Activated T-helper 1 cell treated with anti-CD3 and anti-CD28 coated beads, Interleukin-2, amount 50 U/mL, for 16 hours (primary cell): ENCODE data around the gene KITLG.
"Not testable (repeated sequence)": the region's sequence is repeated elsewhere in the genome, so short reads cannot be mapped to it uniquely, and the experiment has no call there.

Experiments
- DNase-seq, 2 donors: peaks; one replicate each; pipeline ENCODE4 v3.0.0-alpha.2; 2020; ENCODE audit warnings: low read depth in 1 of 2, low spot score in 1 of 2

KITLG gene, protein sequence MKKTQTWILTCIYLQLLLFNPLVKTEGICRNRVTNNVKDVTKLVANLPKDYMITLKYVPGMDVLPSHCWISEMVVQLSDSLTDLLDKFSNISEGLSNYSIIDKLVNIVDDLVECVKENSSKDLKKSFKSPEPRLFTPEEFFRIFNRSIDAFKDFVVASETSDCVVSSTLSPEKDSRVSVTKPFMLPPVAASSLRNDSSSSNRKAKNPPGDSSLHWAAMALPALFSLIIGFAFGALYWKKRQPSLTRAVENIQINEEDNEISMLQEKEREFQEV

GRCh38 chr12:88580051-88580871, at the start of gene KITLG:
Gene KITLG (minus strand): TSS chr12:88580471. CDS start chr12:88580278, 193 bp downstream.
- no peak for DNase-seq

- no peak for DNase-seq
Observed at GRCh38 chr12:88628856-88629509, 48.7 kb upstream of the KITLG start.

- DNase-seq: not testable (repeated sequence)
Observed at GRCh38 chr12:88628035-88628434, 47.8 kb upstream of the KITLG start.

GRCh38 chr12:88627501-88627900, 47.2 kb upstream of the KITLG start:
- DNase-seq: no peak

DNA sequence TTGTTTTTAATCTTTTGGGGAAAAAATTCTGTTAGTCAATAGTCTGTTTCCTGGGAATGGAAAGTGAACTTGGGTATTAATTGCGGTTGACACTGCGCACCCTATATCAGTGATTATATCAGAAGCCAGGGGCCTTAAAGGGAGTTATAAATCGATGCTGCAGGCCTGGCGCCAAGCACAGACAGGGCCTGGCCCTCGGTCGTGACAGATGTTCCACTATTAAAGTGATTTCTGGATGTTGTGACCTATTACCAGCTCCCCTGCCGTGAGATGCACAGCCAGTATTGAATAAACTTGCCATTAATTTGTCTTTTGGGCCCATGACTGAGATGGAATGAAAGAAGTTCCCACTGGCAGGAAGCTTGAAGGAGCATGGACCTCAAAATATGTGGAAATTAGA, 45.1 kb upstream of the KITLG start:
- no peak for DNase-seq

DNA sequence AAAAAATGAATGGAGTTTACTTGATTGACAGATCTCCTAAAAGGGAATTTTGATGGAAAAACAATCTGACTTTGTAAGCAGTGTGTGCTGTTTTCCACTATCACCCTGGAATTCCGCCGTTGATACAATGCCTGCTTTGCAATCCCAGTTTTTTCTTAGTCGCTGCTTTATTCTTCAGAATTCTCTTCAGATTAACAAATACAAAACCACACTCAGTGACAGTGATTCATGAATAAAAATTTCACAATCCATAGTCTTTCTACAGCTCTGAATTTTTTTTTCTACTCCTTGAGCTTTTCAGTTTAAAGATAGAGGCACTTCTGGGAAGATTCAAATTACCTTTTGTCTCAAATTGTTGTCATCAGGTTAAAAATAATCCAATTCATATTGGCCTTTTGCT, 44.6 kb upstream of the KITLG start:
- DNase-seq: no peak

DNA sequence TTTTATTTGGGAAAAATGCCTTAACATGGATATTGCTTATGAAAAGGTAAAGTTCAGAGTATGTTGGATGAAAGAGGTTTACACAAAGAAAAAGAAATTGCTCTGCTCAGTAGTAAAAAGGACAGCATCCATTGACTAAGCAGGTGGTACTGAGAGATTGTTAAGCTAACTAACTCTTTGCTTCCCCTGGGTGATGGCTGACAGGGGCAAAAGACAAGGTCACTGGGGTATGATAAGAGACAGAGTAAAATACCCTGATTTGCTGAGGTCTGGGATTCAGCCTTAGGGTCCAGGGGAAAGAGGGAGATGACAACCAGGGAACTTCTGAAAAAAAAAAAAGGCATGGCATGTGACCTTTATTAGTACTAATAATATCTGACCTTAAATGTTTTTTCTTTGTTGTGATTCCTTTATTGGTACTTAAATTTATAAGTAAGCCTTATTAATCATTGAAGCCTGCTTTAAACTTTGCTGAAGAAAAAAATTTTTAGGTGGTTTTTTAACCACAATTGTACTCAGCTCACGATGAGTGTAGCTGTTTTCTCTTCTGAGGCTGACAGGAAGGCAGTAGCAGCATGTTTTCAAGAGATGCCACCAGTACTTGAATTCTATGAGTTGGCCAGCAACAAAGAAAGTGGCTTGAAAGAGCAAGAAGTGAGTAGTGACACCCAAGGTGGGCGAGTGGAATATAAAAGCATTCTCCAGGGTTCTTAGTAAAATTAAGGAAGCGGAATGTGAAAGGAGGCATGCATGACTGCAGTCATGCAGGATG, 43.7 kb upstream of the KITLG start:
- no peak for DNase-seq

- no peak for DNase-seq
Observed at GRCh38 chr12:88617352-88617751, 37.1 kb upstream of the KITLG start.

- no peak for DNase-seq
Observed at GRCh38 chr12:88615490-88615889, 35.2 kb upstream of the KITLG start.

DNA sequence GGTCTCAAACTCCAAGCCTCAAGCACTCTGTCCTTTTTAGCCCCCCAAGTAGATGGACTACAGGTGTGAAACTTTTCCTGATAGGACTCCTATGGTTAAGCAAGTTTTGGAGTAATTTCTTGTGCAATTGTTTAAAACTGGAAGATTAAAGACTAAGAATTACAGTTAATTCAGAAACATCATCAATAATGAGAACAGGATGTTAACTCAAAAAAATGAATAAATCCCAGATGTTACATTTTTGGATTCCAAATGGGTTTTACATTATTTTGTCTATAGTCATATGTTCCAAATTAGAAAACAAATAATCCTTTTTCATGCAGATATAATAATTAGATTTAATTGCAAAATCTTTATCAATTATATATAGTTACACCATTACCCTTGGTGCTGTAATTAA, 24.4 kb upstream of the KITLG start:
- DNase-seq: no peak

- DNase-seq: no peak
Observed at GRCh38 chr12:88600272-88600671, 20.0 kb upstream of the KITLG start.

DNA sequence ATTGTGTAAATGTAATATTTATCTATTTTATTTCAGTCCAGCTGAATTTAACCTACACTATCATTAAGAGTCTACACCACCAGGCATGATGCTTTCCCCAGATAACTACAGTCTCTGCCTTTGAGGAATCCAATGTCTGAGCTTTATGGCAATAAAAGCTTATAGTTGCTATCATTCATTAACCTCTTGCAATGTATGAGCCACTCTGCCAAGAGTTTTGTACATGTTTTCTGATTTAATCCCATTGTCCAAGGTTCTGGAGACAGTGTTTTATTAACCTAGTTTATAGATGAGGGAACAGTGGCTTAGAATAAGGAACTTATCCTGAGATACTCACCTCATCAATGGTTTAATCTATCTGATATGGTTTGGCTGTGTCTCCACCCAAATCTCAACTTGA, 17.1 kb upstream of the KITLG start:
- no peak for DNase-seq

GRCh38 chr12:88595697-88596096, 15.4 kb upstream of the KITLG start:
- no peak for DNase-seq

DNA sequence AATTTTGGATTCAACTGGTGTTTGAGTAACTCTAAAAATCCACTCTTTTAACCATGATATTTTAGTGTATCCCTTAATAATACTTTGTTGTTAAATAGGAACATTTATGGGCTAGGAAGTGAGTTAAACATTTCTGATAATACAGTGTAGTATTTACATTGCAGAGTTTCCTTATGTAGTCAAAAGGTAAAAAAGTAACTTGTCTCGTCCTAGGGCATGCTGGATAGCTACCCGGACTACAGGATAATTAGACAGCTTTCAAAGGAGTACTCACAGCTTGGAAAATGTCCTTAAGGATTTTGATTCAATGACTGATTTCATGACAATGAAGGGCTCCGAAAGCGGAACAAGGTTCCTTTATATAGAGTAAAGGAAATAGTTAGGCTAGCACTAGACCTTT, 14.5 kb upstream of the KITLG start:
- no peak for DNase-seq

DNA sequence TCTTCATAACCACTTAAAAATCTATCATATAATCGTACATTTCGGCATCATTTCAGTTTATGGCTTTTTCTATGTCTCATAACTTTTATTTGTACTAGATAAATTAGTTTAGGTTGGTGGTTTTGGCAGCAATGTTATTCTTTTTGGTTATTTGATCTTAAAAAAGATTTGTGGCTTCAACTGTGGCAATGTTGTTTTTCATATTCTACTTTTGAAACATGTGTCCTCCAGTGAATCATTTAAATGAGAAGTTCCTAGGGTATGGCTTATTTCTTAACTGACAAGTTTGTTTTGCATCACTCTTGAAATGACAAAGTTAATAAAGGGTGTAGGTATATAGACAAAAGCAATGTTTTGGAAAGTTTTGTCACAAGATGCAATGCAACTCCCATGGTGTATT, 11.1 kb upstream of the KITLG start:
- no peak for DNase-seq

GRCh38 chr12:88590851-88591250, 10.6 kb upstream of the KITLG start:
- DNase-seq: no peak

GRCh38 chr12:88585077-88585476, 4.8 kb upstream of the KITLG start:
- no peak for DNase-seq

DNA sequence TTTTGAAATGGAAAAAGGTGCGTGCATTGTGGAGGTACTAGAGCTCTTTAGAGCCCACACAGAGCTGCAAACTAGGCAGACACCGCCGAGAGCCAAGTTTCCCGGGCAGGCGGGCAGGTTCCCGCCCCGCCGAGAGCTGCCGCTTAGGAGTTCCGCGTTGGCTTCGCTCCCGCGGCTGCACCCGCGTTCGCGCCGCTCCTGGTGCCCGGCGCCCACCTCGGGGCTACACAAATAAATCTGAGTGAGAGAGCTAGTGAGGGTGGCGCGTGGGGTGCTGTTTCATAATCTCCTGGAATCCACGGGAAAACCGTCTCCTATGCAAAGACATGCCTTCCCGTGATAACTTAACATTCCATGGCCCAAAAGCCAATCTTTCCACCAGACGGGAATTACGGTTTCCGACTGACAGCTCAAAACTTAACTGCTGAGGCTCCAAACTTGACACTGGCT, 645 bp downstream of the KITLG start:
- DNase-seq: no peak

DNA sequence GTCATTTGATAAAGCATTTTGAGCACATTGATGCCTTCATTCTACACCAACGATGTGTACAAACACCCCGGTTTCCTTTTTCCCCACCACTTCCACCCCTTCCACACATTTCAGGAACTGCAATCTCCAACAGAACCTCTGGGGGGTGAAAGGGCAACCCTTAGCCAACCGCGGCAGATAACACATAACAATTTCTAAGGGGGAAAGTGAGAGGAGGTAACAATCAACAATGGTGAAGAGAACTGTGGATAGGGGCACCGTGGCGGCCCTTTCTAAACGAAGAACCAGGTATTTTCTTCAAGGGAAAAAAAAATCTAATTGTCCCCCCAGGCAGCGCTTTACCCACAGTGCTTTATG, 1.1 kb downstream of the KITLG start:
- DNase-seq: no peak

DNA sequence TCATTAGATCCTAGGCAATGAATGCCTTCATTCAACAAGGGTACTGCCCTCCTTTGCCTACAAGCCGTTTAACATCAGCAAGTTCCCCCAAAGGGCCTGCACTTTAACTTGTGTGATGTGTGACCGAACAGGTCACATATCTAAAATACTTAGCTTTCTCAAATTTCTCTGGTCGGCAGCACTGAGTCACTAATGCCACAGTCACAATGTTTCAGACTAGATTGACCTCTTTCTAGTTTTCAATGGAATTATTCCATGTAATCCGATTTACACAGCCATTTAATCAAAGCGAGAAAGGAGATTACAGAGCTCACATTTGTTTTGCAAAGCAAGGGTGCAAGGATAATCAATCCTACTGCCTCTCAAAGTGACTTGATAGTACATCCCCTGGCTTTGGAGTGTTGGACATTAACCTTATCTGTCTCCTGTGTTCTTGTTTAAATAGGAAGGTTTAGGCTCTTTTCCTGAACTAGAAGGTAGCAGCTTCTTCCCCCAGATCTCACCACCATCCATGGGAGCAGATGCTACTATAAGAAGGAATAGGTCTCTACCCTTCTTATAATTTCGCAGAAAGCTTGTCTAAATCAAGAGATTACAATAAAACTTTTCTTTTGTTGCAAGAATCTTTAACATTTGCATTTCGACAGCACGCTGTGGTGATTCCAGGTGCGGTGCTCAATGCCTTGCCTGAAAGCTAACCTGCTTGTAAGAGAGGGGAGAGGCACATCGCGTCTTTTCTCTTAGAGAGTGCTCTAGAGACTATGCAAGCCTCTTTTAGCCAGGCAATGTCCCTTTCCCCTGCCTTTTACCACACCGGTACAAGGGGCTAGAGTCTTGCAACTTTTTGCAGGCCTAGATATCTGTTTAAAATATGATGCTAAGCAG, 1.8 kb downstream of the KITLG start:
- no peak for DNase-seq
